ENCODE results near the gene THSD4. TPM values are rescaled to one million over a fixed set of nuclear protein-coding genes. Genes with fewer than 3 reads are reported as not detected.

Gene THSD4
- total RNA-seq, 1 donor = 50.9 TPM

- no peak for TF ChIP-seq CTCF (IDR thresholded peaks at IDR 0.05; ENCODE audit: insufficient read depth, low read length)
- H3K4me3 ChIP-seq (ENCODE audit: low read depth, low read length) = no peak overlapping the region
- DNase-seq (ENCODE audit: low read depth) = no peak
These were observed 520.5 kb downstream of the THSD4 start for GRCh38 chr15:71635735-71636134.

- H3K4me3 ChIP-seq (ENCODE audit: low read depth, low read length) = no peak overlapping the region
- no peak for DNase-seq (ENCODE audit: low read depth)
- no peak for TF ChIP-seq CTCF (IDR thresholded peaks at IDR 0.05; ENCODE audit: insufficient read depth, low read length)
These were observed 523.6 kb downstream of the THSD4 start for GRCh38 chr15:71638876-71639275.

- no peak overlapping the region for H3K4me3 ChIP-seq (ENCODE audit: low read depth, low read length)
- no peak for TF ChIP-seq CTCF (IDR thresholded peaks at IDR 0.05; ENCODE audit: insufficient read depth, low read length)
- DNase-seq (ENCODE audit: low read depth) = no peak
These were observed 524.2 kb downstream of the THSD4 start for GRCh38 chr15:71639471-71639870.

- no peak for TF ChIP-seq CTCF (IDR thresholded peaks at IDR 0.05; ENCODE audit: insufficient read depth, low read length)
- no peak for DNase-seq (ENCODE audit: low read depth)
- H3K4me3 ChIP-seq (ENCODE audit: low read depth, low read length) = no peak overlapping the region
These were observed 528.6 kb downstream of the THSD4 start for GRCh38 chr15:71643918-71644317.

GRCh38 chr15:71646767-71647486, 531.7 kb downstream of the THSD4 start:
- TF ChIP-seq CTCF (IDR thresholded peaks at IDR 0.05; ENCODE audit: insufficient read depth, low read length) = no peak
- DNase-seq (ENCODE audit: low read depth) = no peak
- H3K4me3 ChIP-seq (ENCODE audit: low read depth, low read length) = no peak overlapping the region

GRCh38 chr15:71647487-71647808, 532.2 kb downstream of the THSD4 start:
- no peak overlapping the region for H3K4me3 ChIP-seq (ENCODE audit: low read depth, low read length)
- TF ChIP-seq CTCF (IDR thresholded peaks at IDR 0.05; ENCODE audit: insufficient read depth, low read length) = no peak
- peak; percentile 78 for DNase-seq (ENCODE audit: low read depth)

GRCh38 chr15:71648095-71648494, 532.8 kb downstream of the THSD4 start:
- no peak for DNase-seq (ENCODE audit: low read depth)
- H3K4me3 ChIP-seq (ENCODE audit: low read depth, low read length) = no peak overlapping the region
- no peak for TF ChIP-seq CTCF (IDR thresholded peaks at IDR 0.05; ENCODE audit: insufficient read depth, low read length)

Measured in fibroblast of the aortic adventitia (primary cell).